Measurements from ENCODE around the gene OCSTAMP.

OCSTAMP gene

GRCh38 chr20:46578745-46579144 lies 28.3 kb upstream of the OCSTAMP start:
- Mint-ChIP-seq H3K9me3 (no peaks in the 10 kb centered on the region), H3K27ac (peak overlapping the region in 1 of 2 donors; percentile 19), H3K27me3 (peaks cover 26% of the 10 kb centered on the region), H3K4me3 (no peak overlapping the region), H3K4me1 (peaks cover 9% of the 10 kb centered on the region)
- ATAC-seq (no peak), DNase-seq (no peak)

DNA sequence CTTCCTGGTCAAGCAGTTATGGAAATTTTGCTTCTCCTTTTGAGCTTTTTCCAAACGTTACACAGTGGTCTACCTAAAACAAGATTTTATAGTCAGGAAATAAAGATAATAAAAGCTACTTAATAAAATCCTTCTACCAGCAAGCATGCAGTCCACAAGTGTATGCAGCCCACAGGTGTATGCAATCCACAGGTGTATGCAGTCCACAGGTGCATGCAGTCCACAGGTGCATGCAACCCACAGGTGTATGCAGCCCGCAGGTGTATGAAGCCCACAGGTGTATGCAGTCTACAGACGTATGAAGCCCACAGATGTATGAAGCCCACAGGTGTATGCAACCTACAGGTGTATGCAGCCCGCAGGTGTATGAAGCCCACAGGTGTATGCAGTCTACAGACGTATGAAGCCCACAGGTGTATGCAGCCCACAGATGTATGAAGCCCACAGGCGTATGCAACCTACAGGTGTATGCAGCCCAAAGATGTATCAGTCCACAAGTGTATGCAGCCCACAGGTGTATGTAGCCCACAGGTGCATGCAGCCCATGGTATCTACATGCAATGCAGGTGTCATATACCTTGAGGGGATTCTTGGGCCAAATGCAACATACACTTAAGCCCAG lies 26.4 kb upstream of the OCSTAMP start:
- H3K27ac Mint-ChIP-seq = no peak overlapping the region
- no peaks in the 10 kb centered on the region for H3K9me3 Mint-ChIP-seq
- H3K4me1 Mint-ChIP-seq = peaks cover 9% of the 10 kb centered on the region
- H3K4me3 Mint-ChIP-seq = no peak overlapping the region
- H3K27me3 Mint-ChIP-seq = peaks cover 37% of the 10 kb centered on the region
- DNase-seq = no peak
- ATAC-seq = no peak

- H3K27me3 Mint-ChIP-seq = peaks cover 37% of the 10 kb centered on the region
- H3K27ac Mint-ChIP-seq = peak overlapping the region in 1 of 2 donors; percentile 23
- H3K4me1 Mint-ChIP-seq = peaks cover 9% of the 10 kb centered on the region
- no peak overlapping the region for H3K4me3 Mint-ChIP-seq
- no peak for DNase-seq
- ATAC-seq = peak; percentile 80
- no peaks in the 10 kb centered on the region for H3K9me3 Mint-ChIP-seq
Measured at GRCh38 chr20:46575937-46576461, 25.5 kb upstream of the OCSTAMP start.

DNA sequence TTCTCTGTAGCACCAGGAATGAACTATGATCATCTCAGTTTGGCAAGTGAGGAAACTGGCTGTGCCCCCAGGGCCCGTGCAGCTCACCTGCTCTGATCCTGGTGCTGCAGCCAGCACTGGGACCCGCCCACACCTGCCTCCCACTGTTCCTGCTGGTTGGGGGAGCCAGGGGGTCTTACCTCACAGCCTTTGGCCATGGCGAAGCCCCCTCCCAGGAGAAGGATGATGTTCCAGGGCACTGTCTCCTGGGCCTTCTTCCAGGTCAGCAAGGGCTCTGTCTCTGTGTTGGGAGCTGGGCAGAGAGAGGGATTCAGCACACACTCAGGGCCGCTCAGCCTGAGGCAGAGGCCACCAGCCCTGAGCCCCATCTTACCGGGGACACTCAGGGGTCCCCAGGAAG lies 24.9 kb upstream of the OCSTAMP start:
- no peak for ATAC-seq
- H3K4me3 Mint-ChIP-seq = no peak overlapping the region
- no peak for DNase-seq
- peaks cover 9% of the 10 kb centered on the region for H3K4me1 Mint-ChIP-seq
- peaks cover 42% of the 10 kb centered on the region for H3K27me3 Mint-ChIP-seq
- H3K9me3 Mint-ChIP-seq = no peaks in the 10 kb centered on the region
- no peak overlapping the region for H3K27ac Mint-ChIP-seq

GRCh38 chr20:46573788-46574584 lies 23.5 kb upstream of the OCSTAMP start:
- H3K27me3 Mint-ChIP-seq = peaks cover 46% of the 10 kb centered on the region
- H3K4me1 Mint-ChIP-seq = peaks cover 9% of the 10 kb centered on the region
- no peak for ATAC-seq
- no peaks in the 10 kb centered on the region for H3K9me3 Mint-ChIP-seq
- H3K27ac Mint-ChIP-seq = no peak overlapping the region
- DNase-seq = no peak
- H3K4me3 Mint-ChIP-seq = no peak overlapping the region

DNA sequence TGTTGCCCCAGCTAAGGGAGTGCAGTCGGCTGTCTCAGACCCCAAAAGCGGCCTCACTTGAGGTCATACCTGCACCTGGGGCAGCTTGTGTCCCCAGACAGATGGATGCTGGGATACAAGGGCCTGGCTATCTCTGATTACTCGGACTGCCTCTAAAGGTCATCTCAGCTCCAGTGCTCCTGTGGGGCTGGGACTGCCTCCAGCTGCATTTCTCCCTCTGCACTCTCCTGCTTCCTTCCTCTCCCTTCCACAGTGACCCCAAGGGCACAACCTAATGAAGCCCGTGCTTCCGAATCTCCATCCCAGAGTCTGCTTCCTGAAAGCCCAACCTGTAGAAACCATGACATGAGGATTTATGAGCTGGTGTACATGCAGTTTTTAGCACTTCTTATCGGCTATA lies 22.8 kb upstream of the OCSTAMP start:
- DNase-seq (no peak), ATAC-seq (no peak)
- no peaks in the 10 kb centered on the region for H3K9me3 Mint-ChIP-seq
- no peak overlapping the region for H3K4me3 Mint-ChIP-seq
- H3K27me3 Mint-ChIP-seq = peaks cover 46% of the 10 kb centered on the region
- no peak overlapping the region for H3K27ac Mint-ChIP-seq
- peaks cover 9% of the 10 kb centered on the region for H3K4me1 Mint-ChIP-seq

GRCh38 chr20:46572790-46573189 lies 22.3 kb upstream of the OCSTAMP start:
- H3K4me1 Mint-ChIP-seq = peaks cover 9% of the 10 kb centered on the region
- DNase-seq = no peak
- no peaks in the 10 kb centered on the region for H3K9me3 Mint-ChIP-seq
- peaks cover 48% of the 10 kb centered on the region for H3K27me3 Mint-ChIP-seq
- H3K4me3 Mint-ChIP-seq = no peak overlapping the region
- no peak for ATAC-seq
- H3K27ac Mint-ChIP-seq = no peak overlapping the region

GRCh38 chr20:46572153-46572552 lies 21.7 kb upstream of the OCSTAMP start:
- no peak for ATAC-seq

GRCh38 chr20:46571418-46571817 lies 21.0 kb upstream of the OCSTAMP start:
- peaks cover 9% of the 10 kb centered on the region for H3K4me1 Mint-ChIP-seq
- H3K27ac Mint-ChIP-seq = no peak overlapping the region
- peaks cover 55% of the 10 kb centered on the region for H3K27me3 Mint-ChIP-seq
- DNase-seq (no peak), ATAC-seq (no peak)
- H3K4me3 Mint-ChIP-seq = no peak overlapping the region
- no peaks in the 10 kb centered on the region for H3K9me3 Mint-ChIP-seq

More at GRCh38 chr20:46572153-46572552, 21.7 kb upstream of the OCSTAMP start:
- no peak overlapping the region for H3K27ac Mint-ChIP-seq
- H3K9me3 Mint-ChIP-seq = no peaks in the 10 kb centered on the region
- peaks cover 9% of the 10 kb centered on the region for H3K4me1 Mint-ChIP-seq
- no peak for DNase-seq
- peaks cover 54% of the 10 kb centered on the region for H3K27me3 Mint-ChIP-seq
- H3K4me3 Mint-ChIP-seq = no peak overlapping the region

DNA sequence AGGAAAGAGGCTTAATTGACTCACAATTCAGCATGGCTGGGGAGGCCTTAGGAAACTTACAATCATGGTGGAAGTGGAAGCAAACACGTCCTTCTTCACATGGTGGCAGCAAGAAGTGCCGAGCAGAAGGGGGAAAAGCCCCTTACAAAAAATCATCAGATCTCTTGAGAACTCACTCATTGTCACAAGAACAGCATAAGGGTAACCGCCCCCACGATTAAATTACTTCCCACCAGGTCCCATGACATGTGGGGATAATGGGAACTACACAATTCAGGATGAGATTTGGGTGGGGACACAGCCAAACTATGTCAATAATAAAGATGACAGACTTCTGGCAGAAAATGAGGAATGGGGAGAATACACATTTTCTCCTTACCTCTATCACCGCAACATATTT lies 20.5 kb upstream of the OCSTAMP start:
- H3K9me3 Mint-ChIP-seq = no peaks in the 10 kb centered on the region
- peaks cover 5% of the 10 kb centered on the region for H3K4me1 Mint-ChIP-seq
- peaks cover 55% of the 10 kb centered on the region for H3K27me3 Mint-ChIP-seq
- ATAC-seq = no peak
- no peak for DNase-seq
- no peak overlapping the region for H3K4me3 Mint-ChIP-seq
- peak overlapping the region in 1 of 2 donors; percentile 42 for H3K27ac Mint-ChIP-seq

- H3K4me1 Mint-ChIP-seq = no peaks in the 10 kb centered on the region
- DNase-seq = no peak
- no peak overlapping the region for H3K4me3 Mint-ChIP-seq
- no peaks in the 10 kb centered on the region for H3K9me3 Mint-ChIP-seq
- H3K27ac Mint-ChIP-seq = no peak overlapping the region
- no peak for ATAC-seq
- peaks cover 52% of the 10 kb centered on the region for H3K27me3 Mint-ChIP-seq
Measured at GRCh38 chr20:46569961-46570360, 19.5 kb upstream of the OCSTAMP start.

- no peaks in the 10 kb centered on the region for H3K4me1 Mint-ChIP-seq
- no peak overlapping the region for H3K4me3 Mint-ChIP-seq
- H3K27ac Mint-ChIP-seq = no peak overlapping the region
- H3K27me3 Mint-ChIP-seq = peaks cover 39% of the 10 kb centered on the region
- no peaks in the 10 kb centered on the region for H3K9me3 Mint-ChIP-seq
- DNase-seq (no peak), ATAC-seq (no peak)
Measured at GRCh38 chr20:46568570-46569129, 18.2 kb upstream of the OCSTAMP start.

- Mint-ChIP-seq H3K4me3 (no peak overlapping the region), H3K4me1 (no peaks in the 10 kb centered on the region), H3K27ac (no peak overlapping the region), H3K9me3 (no peaks in the 10 kb centered on the region), H3K27me3 (peaks cover 21% of the 10 kb centered on the region)
- ATAC-seq = no peak
- no peak for DNase-seq
Measured at GRCh38 chr20:46566125-46566524, 15.7 kb upstream of the OCSTAMP start.

- Mint-ChIP-seq H3K27ac (no peak overlapping the region), H3K4me3 (no peak overlapping the region), H3K27me3 (peaks cover 9% of the 10 kb centered on the region), H3K4me1 (peaks cover 16% of the 10 kb centered on the region), H3K9me3 (no peaks in the 10 kb centered on the region)
- DNase-seq = no peak
- ATAC-seq = no peak
Measured at GRCh38 chr20:46564241-46564957, 13.9 kb upstream of the OCSTAMP start.

GRCh38 chr20:46563860-46564221 lies 13.4 kb upstream of the OCSTAMP start:
- Mint-ChIP-seq H3K9me3 (no peaks in the 10 kb centered on the region), H3K4me3 (no peak overlapping the region), H3K4me1 (peaks cover 16% of the 10 kb centered on the region), H3K27ac (no peak overlapping the region), H3K27me3 (peaks cover 9% of the 10 kb centered on the region)
- ATAC-seq (no peak), DNase-seq (no peak)
